Lower leg skin (tissue), 3 donors: ENCODE measurements around the gene ZBTB8B.
"Not testable (repeated sequence)": the region's sequence is repeated elsewhere in the genome, so short reads cannot be mapped to it uniquely, and the experiment has no call there.

Experiments used
- POLR2A ChIP-seq, 2 donors: fragments of 450-650 bp; IDR thresholded peaks; one replicate each; pipeline ENCODE4 v1.6.1; 2016 to 2017; ENCODE audit warnings: antibody characterized with exemption in 2 of 2, mild to moderate bottlenecking in 1 of 2, moderate library complexity in 1 of 2
- TF ChIP-seq, protein P1 (sequence below), 3 donors: fragments of 450-650 bp; IDR thresholded peaks; one replicate each; pipeline ENCODE4 v1.5.1; 2016; ENCODE audit warnings: antibody characterized with exemption in 3 of 3, mild to moderate bottlenecking in 3 of 3, moderate library complexity in 2 of 3

DNA sequence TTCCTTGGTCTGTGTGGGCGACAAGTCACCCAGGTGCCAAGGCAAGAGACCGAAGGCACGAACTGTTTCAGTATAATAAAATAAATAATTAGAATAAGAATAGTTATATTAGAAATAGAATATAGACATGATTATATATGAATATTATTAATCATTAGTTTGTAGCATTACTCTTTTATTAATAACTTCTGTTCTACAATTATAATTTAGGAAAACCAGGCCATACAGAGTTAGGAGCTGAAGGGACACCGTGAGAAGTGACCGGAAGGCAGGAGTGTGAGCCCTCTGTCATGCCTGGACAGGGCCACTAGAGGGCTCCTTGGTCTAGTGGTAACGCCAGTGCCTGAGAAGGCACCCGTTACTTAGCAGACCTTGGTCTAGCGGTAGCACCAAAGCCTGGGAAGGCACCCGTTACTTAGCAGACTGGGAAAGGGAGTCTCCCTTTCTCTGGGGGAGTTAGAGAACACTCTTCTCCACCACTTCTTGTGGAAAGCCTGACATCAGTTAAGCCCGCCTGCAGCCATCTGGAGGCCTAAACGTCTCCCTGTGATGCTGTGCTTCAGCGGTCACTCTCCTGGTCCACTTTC is 16.6 kb upstream of the ZBTB8B start:
- TF ChIP-seq POLR2A (IDR thresholded peaks at IDR 0.05), result not testable (repeated sequence)
- TF ChIP-seq, protein P1, sequence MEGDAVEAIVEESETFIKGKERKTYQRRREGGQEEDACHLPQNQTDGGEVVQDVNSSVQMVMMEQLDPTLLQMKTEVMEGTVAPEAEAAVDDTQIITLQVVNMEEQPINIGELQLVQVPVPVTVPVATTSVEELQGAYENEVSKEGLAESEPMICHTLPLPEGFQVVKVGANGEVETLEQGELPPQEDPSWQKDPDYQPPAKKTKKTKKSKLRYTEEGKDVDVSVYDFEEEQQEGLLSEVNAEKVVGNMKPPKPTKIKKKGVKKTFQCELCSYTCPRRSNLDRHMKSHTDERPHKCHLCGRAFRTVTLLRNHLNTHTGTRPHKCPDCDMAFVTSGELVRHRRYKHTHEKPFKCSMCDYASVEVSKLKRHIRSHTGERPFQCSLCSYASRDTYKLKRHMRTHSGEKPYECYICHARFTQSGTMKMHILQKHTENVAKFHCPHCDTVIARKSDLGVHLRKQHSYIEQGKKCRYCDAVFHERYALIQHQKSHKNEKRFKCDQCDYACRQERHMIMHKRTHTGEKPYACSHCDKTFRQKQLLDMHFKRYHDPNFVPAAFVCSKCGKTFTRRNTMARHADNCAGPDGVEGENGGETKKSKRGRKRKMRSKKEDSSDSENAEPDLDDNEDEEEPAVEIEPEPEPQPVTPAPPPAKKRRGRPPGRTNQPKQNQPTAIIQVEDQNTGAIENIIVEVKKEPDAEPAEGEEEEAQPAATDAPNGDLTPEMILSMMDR (IDR thresholded peaks at IDR 0.05), result peak in 1 of 3 donors; percentile 73
